Gastrocnemius medialis (tissue), 4 donors: ENCODE data around the gene RHNO1. TPM values are rescaled to one million over a fixed set of nuclear protein-coding genes. Genes with fewer than 3 reads are reported as not detected.

Experiments used
- ATAC-seq, 2 donors: fragments of 150-250 bp; one replicate each; pipeline ENCODE4 v1.9.1; 2016
- DNase-seq, 2 donors: peaks; one replicate each; pipeline ENCODE4 v3.0.0-alpha.2; 2019
- H3K27ac ChIP-seq, 4 donors: fragments of 200-600 bp; sonication (generic); 1 replicate in 1 of 4; 2 replicates in 3 of 4; pipeline ENCODE4 v1.5.1; 2016 to 2018; ENCODE audit warnings: mild to moderate bottlenecking in 2 of 4, moderate library complexity in 1 of 4
- H3K27me3 ChIP-seq, 3 donors: fragments of 200-600 bp; sonication (generic) in 2 of 3; 1 replicate in 1 of 3; 2 replicates in 2 of 3; pipeline versions ENCODE4 v1.5.1 to v1.6.0; 2016 to 2019; ENCODE audit warnings: mild to moderate bottlenecking in 1 of 3, moderate library complexity in 1 of 3
- H3K36me3 ChIP-seq, 2 donors: fragments of 200-600 bp; sonication (generic) in 1 of 2; one replicate each; pipeline ENCODE4 v1.5.1; 2017 to 2018
- H3K4me1 ChIP-seq, 2 donors: fragments of 200-600 bp; sonication (generic) in 1 of 2; one replicate each; pipeline ENCODE4 v1.5.1; 2016 to 2017; ENCODE audit warnings: mild to moderate bottlenecking in 2 of 2
- H3K4me3 ChIP-seq, 4 donors: fragments of 200-600 bp; sonication (generic) in 3 of 4; 1 replicate in 1 of 4; 2 replicates in 3 of 4; pipeline ENCODE4 v1.5.1; 2016 to 2019; ENCODE audit warnings: mild to moderate bottlenecking in 2 of 4
- H3K9me3 ChIP-seq, 3 donors: fragments of 200-600 bp; sonication (generic) in 2 of 3; 1 replicate in 1 of 3; 2 replicates in 2 of 3; pipeline ENCODE4 v1.5.1; 2016 to 2019
- POLR2A ChIP-seq, 2 donors: fragments of 450-650 bp; IDR thresholded peaks; one replicate each; pipeline ENCODE4 v1.6.1; 2017; ENCODE audit warnings: antibody characterized with exemption in 2 of 2, mild to moderate bottlenecking in 2 of 2, moderate library complexity in 2 of 2
- in situ Hi-C, 4 donors: fragments of 200-750 bp; cut with MboI; loops; one replicate each; pipeline versions ENCODE4 v1.15.0 to v1.8.0; 2017; ENCODE audit warnings: low sequenced_read_pairs in 4 of 4
- intact Hi-C: fragments of 100-400 bp; cut with DNase I; formaldehyde crosslinking; loops from one replicate; pipeline ENCODE4 v1.15.1; 2023; ENCODE audit warnings: low total_unique reads
- total RNA-seq, 4 donors: library from RNA; depleted of rRNA; stranded (reverse); fragments of >200 nt; gene quantifications; one replicate each; pipeline versions ENCODE4 v1.1.0 to v1.2.3, GENCODE V29; 2016
- TF ChIP-seq, protein P1 (sequence below), 5 experiments: fragments of 450-650 bp in 3 of 5; fragments of 200-600 bp in 2 of 5; sonication (generic) in 2 of 5; IDR thresholded peaks in 4 of 5; conservative IDR thresholded peaks in 1 of 5; 1 replicate in 4 of 5; 2 replicates in 1 of 5; pipeline ENCODE4 v1.5.1; 2016 to 2019; ENCODE audit warnings: antibody characterized with exemption in 5 of 5, mild to moderate bottlenecking in 3 of 5, moderate library complexity in 3 of 5

Gene RHNO1
- total RNA-seq, 4 donors from 2014 or later: 4.9 to 11.8 (median 6.7) TPM

DNA sequence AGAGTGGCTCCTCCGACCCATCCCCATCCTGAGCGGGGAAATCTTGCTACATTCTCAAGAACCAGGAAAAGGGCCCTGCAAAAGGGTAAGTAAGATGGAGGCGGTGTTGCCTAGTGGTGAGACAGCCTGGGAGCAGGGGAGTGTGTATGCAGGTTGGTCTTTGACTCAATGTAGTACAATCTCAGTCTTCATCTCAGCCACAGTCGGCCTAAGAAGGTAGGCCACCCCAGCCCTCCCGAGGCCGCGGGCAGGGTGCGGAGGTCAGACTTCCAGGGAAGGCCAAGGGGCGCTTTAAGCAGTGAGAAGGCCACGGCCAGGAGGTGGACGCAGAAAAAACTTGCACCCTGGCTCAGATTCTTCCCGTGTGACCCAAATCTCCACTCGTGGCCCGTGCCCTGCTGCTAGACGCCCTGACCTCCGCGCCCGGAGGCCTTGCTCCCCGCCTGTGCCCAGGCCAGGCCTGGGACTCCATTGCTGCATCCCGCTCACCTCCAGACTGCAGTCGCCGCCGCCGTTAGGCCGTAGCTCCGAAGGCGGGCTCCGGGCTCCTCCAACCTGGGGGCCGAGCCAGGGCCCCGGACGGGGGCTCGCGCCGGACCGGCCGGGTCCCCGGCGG lies 484 bp upstream of the RHNO1 start:
- Histone ChIP-seq H3K27ac (peak overlapping the region in 3 of 4 donors; percentile 86 to 87 (median 87)), H3K27me3 (no peaks in the 10 kb centered on the region), H3K9me3 (no peaks in the 10 kb centered on the region), H3K36me3 (no peaks in the 10 kb centered on the region), H3K4me1 (peaks cover 0 to 11% of the 10 kb centered on the region in 2 donors), H3K4me3 (peak overlapping the region; percentile 75 to 95 (median 91))
- intact Hi-C loops: loop anchor here (1.0 kb wide), 1 partner anchor 14 kb away; the partner anchor contains the start of gene TULP3
- DNase-seq: no peak
- ATAC-seq: no peak
- in situ Hi-C loops: loop anchor here in 1 of 4 donors (25.0 kb wide), 1 partner anchor 161 kb away; no protein-coding TSS in a partner anchor
- TF ChIP-seq, protein P1, sequence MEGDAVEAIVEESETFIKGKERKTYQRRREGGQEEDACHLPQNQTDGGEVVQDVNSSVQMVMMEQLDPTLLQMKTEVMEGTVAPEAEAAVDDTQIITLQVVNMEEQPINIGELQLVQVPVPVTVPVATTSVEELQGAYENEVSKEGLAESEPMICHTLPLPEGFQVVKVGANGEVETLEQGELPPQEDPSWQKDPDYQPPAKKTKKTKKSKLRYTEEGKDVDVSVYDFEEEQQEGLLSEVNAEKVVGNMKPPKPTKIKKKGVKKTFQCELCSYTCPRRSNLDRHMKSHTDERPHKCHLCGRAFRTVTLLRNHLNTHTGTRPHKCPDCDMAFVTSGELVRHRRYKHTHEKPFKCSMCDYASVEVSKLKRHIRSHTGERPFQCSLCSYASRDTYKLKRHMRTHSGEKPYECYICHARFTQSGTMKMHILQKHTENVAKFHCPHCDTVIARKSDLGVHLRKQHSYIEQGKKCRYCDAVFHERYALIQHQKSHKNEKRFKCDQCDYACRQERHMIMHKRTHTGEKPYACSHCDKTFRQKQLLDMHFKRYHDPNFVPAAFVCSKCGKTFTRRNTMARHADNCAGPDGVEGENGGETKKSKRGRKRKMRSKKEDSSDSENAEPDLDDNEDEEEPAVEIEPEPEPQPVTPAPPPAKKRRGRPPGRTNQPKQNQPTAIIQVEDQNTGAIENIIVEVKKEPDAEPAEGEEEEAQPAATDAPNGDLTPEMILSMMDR (IDR thresholded peaks at IDR 0.05 in 4 of 5, conservative IDR thresholded peaks at IDR 0.05 in 1 of 5): no peak
- TF ChIP-seq POLR2A (IDR thresholded peaks at IDR 0.05): no peak

DNA sequence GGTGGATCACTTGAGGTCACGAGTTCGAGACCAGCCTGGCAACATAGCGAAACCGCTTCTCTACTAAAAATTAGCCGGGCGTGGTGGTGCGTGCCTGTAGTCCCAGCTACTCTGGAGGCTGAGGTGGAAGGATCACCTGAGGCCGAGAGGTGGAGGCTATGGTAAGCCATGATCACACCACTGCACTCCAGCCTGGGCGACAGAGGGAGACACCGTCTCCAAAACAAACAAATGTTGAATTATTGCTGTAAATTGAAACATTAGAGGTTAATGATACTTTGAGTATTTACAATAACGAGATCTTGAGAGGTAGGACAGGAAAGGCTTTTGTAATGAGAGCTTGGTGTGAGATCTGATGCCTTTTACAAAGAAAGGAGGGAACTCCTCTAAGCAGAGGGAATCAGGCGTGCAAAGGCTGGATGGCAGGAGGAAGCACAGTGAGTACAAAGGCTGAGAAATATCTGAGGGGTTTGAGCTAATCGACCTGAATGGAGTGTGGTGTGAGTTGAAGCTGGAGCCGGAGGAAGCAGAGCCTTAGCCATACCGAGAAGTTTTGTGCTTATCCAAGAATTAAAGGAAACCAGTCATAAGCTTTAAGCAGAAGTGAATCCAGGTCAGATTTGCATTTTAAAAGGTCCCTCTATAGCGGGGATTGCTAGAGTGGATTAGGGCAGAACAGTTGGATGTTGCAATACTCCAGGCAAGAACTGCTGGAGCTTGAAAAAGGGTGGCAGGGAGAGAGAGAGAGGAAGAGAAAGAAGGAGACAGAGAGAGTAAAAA lies 1.1 kb downstream of the RHNO1 start:
- H3K9me3 ChIP-seq: no peaks in the 10 kb centered on the region
- TF ChIP-seq POLR2A (IDR thresholded peaks at IDR 0.05): no peak
- TF ChIP-seq, protein P1 (IDR thresholded peaks at IDR 0.05 in 4 of 5, conservative IDR thresholded peaks at IDR 0.05 in 1 of 5): no peak
- no peaks in the 10 kb centered on the region for H3K27me3 ChIP-seq
- H3K36me3 ChIP-seq: no peaks in the 10 kb centered on the region
- H3K4me1 ChIP-seq: peaks cover 0 to 11% of the 10 kb centered on the region in 2 donors
- peak overlapping the region in 3 of 4 donors; percentile 86 to 87 (median 87) for H3K27ac ChIP-seq
- in situ Hi-C loops (loop anchor here in 1 of 4 donors (25.0 kb wide), 1 partner anchor 159 kb away; no protein-coding TSS in a partner anchor), intact Hi-C loops (loop anchor here (1.0 kb wide), 1 partner anchor 12 kb away; the partner anchor contains the start of gene TULP3)
- DNase-seq (no peak), ATAC-seq (no peak)
- peak overlapping the region; percentile 75 to 95 (median 91) for H3K4me3 ChIP-seq

DNA sequence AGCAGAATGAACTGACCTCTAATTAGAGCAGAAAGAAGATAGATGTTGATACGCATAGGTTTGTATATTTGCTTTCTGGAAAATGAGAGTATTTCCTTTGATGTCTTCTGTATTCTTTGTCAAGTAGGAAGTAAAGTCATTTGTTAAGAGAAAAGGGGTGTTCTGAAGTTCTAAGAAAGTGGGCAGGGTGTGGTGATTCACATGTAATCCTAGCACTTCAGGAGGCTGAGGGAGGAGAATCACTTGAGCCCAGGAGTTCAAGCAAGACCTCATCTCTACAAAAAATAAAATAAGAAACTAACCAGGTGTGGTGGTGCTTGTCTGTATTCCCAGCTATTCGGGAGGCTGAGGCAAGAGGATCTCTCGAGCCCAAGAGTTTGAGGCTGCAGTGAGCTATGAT lies 2.8 kb downstream of the RHNO1 start:
- Histone ChIP-seq H3K27ac (no peak overlapping the region), H3K4me3 (no peak overlapping the region), H3K4me1 (peaks cover 0 to 11% of the 10 kb centered on the region in 2 donors), H3K27me3 (no peaks in the 10 kb centered on the region), H3K36me3 (no peaks in the 10 kb centered on the region), H3K9me3 (no peaks in the 10 kb centered on the region)
- ATAC-seq (no peak), DNase-seq (no peak)
- in situ Hi-C loops (loop anchor here (5.0 to 25.0 kb wide), 4 partner anchors 65 to 157 kb away; no protein-coding TSS in a partner anchor), intact Hi-C loops (no loop called here)
- TF ChIP-seq POLR2A (IDR thresholded peaks at IDR 0.05): no peak
- TF ChIP-seq, protein P1 (IDR thresholded peaks at IDR 0.05 in 4 of 5, conservative IDR thresholded peaks at IDR 0.05 in 1 of 5): no peak

DNA sequence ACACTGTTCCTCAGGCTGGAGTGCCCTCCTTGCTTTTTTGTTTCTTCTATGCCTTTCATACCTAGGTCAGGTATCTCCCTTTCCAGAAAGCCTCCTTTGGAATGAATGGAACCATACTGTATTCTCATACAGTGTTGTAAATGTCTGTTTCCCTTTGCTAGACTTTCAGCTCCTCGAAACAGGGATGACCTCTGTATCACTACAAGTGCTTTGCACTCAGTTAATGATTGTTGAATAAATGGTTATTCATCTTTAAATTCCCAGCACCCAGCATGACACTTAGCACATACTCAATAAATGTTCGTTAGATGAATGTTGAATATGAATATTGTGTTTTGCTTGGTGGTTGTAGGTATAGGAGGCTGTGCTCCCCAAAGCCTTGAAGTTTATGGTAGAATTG lies 7.8 kb downstream of the RHNO1 start:
- TF ChIP-seq, protein P1 (IDR thresholded peaks at IDR 0.05 in 4 of 5, conservative IDR thresholded peaks at IDR 0.05 in 1 of 5): no peak
- no peak for TF ChIP-seq POLR2A (IDR thresholded peaks at IDR 0.05)
- DNase-seq (no peak), ATAC-seq (no peak)
- Histone ChIP-seq H3K27me3 (no peaks in the 10 kb centered on the region), H3K36me3 (no peaks in the 10 kb centered on the region), H3K27ac (no peak overlapping the region), H3K4me1 (no peaks in the 10 kb centered on the region), H3K4me3 (no peak overlapping the region), H3K9me3 (no peaks in the 10 kb centered on the region)
- in situ Hi-C loops: loop anchor here (5.0 to 25.0 kb wide), 4 partner anchors 60 to 152 kb away; no protein-coding TSS in a partner anchor
- intact Hi-C loops: loop anchor here (1.0 kb wide), 1 partner anchor 59 kb away; no protein-coding TSS in a partner anchor
